A673 (cell line): ENCODE measurements around the gene ERC1. TPM values are rescaled to one million over a fixed set of nuclear protein-coding genes. Genes with fewer than 3 reads are reported as not detected.

Experiments
- BruUV-seq: library from RNA; stranded (reverse); fragments of 400-500 nt; replicated peaks from 2 replicates; lab custom pipeline; 2021; lab: Mats Ljungman, UMichigan
- CTCF ChIA-PET: fragments of 300-600 bp; sonication (Branson Sonifier 250); formaldehyde crosslinking; loops from one replicate; lab custom pipeline; 2022; ENCODE audit warnings: antibody characterized with exemption; lab: Charles Lee
- POLR2A ChIA-PET: fragments of 300-600 bp; sonication (Branson Sonifier 250); formaldehyde crosslinking; loops from one replicate; lab custom pipeline; 2022; ENCODE audit warnings: antibody characterized with exemption; ENCODE audit not compliant: low non-redundant PET; lab: Charles Lee
- DNase-seq: peaks from one replicate; pipeline ENCODE4 v3.0.0-alpha.2; 2015; ENCODE audit warnings: low spot score
- H3K27ac ChIP-seq: fragments of 200-600 bp; sonication (generic); 2 replicates; pipeline ENCODE4 v1.5.1; 2016; ENCODE audit warnings: mixed run types, low read depth, mild to moderate bottlenecking, mixed read lengths, antibody characterized with exemption, low read length; ENCODE audit not compliant: poor library complexity, severe bottlenecking
- H3K27me3 ChIP-seq: fragments of 200-600 bp; sonication (generic); replicated peaks from 2 replicates; pipeline ENCODE4 v1.6.1; 2017; ENCODE audit warnings: mixed run types, low read depth, mild to moderate bottlenecking, mixed read lengths, antibody characterized with exemption, low read length; ENCODE audit not compliant: insufficient read depth, poor library complexity
- H3K36me3 ChIP-seq: fragments of 200-600 bp; sonication (generic); 2 replicates; pipeline ENCODE4 v1.6.1; 2016; ENCODE audit warnings: mixed run types, mild to moderate bottlenecking, mixed read lengths, antibody characterized with exemption, low read length; ENCODE audit not compliant: insufficient read depth, poor library complexity, severe bottlenecking
- H3K4me1 ChIP-seq: fragments of 200-600 bp; sonication (generic); 2 replicates; pipeline ENCODE4 v1.6.1; 2017; ENCODE audit warnings: mixed run types, mild to moderate bottlenecking, mixed read lengths, antibody characterized with exemption, low read length; ENCODE audit not compliant: insufficient read depth, poor library complexity, severe bottlenecking
- H3K4me3 ChIP-seq: fragments of 200-600 bp; sonication (generic); 2 replicates; pipeline ENCODE4 v1.5.1; 2016; ENCODE audit warnings: low read depth, mixed run types, mild to moderate bottlenecking, mixed read lengths, low read length; ENCODE audit not compliant: poor library complexity, severe bottlenecking
- H3K9me3 ChIP-seq: fragments of 200-600 bp; sonication (generic); 2 replicates; pipeline ENCODE4 v1.6.1; 2016; ENCODE audit warnings: mixed run types, low read depth, mild to moderate bottlenecking, mixed read lengths, antibody characterized with exemption, low read length; ENCODE audit not compliant: poor library complexity, severe bottlenecking
- CTCF ChIP-seq: fragments of 300-800, 200-600 bp; sonication (generic); conservative IDR thresholded peaks from 2 replicates; pipeline ENCODE4 v1.5.1; 2017; ENCODE audit warnings: low read depth, mild to moderate bottlenecking, antibody characterized with exemption, low read length, moderate library complexity, mixed read lengths
- EZH2 ChIP-seq: fragments of 200-600 bp; sonication (generic); IDR thresholded peaks from 2 replicates; pipeline ENCODE4 v1.6.1; 2017; ENCODE audit warnings: borderline replicate concordance, low read depth, mild to moderate bottlenecking, mixed read lengths, antibody characterized with exemption, low read length; ENCODE audit not compliant: poor library complexity, severe bottlenecking
- intact Hi-C: fragments of 100-400 bp; cut with micrococcal nuclease; formaldehyde crosslinking; loops from one replicate; pipeline ENCODE4 v1.10.0; 2022; ENCODE audit not compliant: unreplicated experiment
- total RNA-seq: library from RNA; stranded (reverse); gene quantifications from 2 replicates; pipeline ENCODE4 v1.2.3, GENCODE V29; 2021

ERC1 gene
- total RNA-seq, 1 experiment from 2014 or later, result 60.7 TPM

GRCh38 chr12:1300460-1300859, 309.4 kb downstream of the ERC1 start:
- intact Hi-C loops, result no loop called here
- Histone ChIP-seq H3K4me3 (no peak overlapping the region), H3K9me3 (no peaks in the 10 kb centered on the region), H3K4me1 (no peaks in the 10 kb centered on the region), H3K27ac (no peak overlapping the region), H3K27me3 (no peaks in the 10 kb centered on the region), H3K36me3 (no peaks in the 10 kb centered on the region)
- TF ChIP-seq EZH2, result no peak
- no peak for TF ChIP-seq CTCF
- ChIA-PET CTCF (no interaction called here), POLR2A (no interaction called here)
- BruUV-seq, result no TSS peak
- DNase-seq, result no peak

GRCh38 chr12:1302201-1302870, 311.3 kb downstream of the ERC1 start:
- H3K4me1 ChIP-seq, result peaks cover 6% of the 10 kb centered on the region
- CTCF ChIA-PET, result no interaction called here

GRCh38 chr12:1305063-1305434, 314.0 kb downstream of the ERC1 start:
- Histone ChIP-seq H3K9me3 (no peaks in the 10 kb centered on the region), H3K4me3 (no peak overlapping the region), H3K27me3 (no peaks in the 10 kb centered on the region), H3K36me3 (no peaks in the 10 kb centered on the region), H3K4me1 (peaks cover 6% of the 10 kb centered on the region), H3K27ac (no peak overlapping the region)
- CTCF ChIA-PET, result no interaction called here
- BruUV-seq, result no TSS peak
- TF ChIP-seq EZH2 (no peak), CTCF (no peak)
- POLR2A ChIA-PET, result no interaction called here
- DNase-seq, result no peak
- intact Hi-C loops, result no loop called here

More at GRCh38 chr12:1302201-1302870, 311.3 kb downstream of the ERC1 start:
- POLR2A ChIA-PET, result no interaction called here
- no peaks in the 10 kb centered on the region for H3K27me3 ChIP-seq
- no peak for DNase-seq
- H3K36me3 ChIP-seq, result no peaks in the 10 kb centered on the region
- no peak overlapping the region for H3K27ac ChIP-seq
- no peaks in the 10 kb centered on the region for H3K9me3 ChIP-seq
- intact Hi-C loops, result no loop called here
- H3K4me3 ChIP-seq, result no peak overlapping the region
- no TSS peak for BruUV-seq
- no peak for TF ChIP-seq EZH2
- no peak for TF ChIP-seq CTCF
